Measurements from ENCODE around the gene SLC25A34. TPM values are rescaled to one million over a fixed set of nuclear protein-coding genes. Genes with fewer than 3 reads are reported as not detected.

The SLC25A34 gene
- total RNA-seq, 2 experiments from 2014 or later = 1.9 to 2.8 TPM

- TF ChIP-seq CTCF (IDR thresholded peaks at IDR 0.05) = peak; percentile 79
- peaks cover 6% of the 10 kb centered on the region for H3K4me1 Mint-ChIP-seq (ENCODE audit: low read depth)
- no peaks in the 10 kb centered on the region for H3K27me3 ChIP-seq (ENCODE audit: control insufficient read depth in 1 of 2, insufficient read depth in 2 of 2, low read length in 2 of 2)
- CTCF ChIA-PET = interaction anchor here (0.6 to 1.7 kb wide), 4 partner anchors 44 to 177 kb away, joined by 3 to 8 read pairs (median 4); no protein-coding TSS in a partner anchor
- H3K27me3 Mint-ChIP-seq = no peaks in the 10 kb centered on the region
- no peaks in the 10 kb centered on the region for H3K36me3 ChIP-seq (ENCODE audit: insufficient read depth, low read length)
- H3K9me3 ChIP-seq (ENCODE audit: control insufficient read depth in 1 of 2, insufficient read depth in 1 of 2, low read length in 2 of 2) = no peaks in the 10 kb centered on the region
- ATAC-seq (ENCODE audit: poor library complexity) (peak; percentile 95), DNase-seq (peak; percentile 47 to 77 (median 60))
- POLR2A ChIA-PET = no interaction called here
- intact Hi-C loops (cut with DNase I, micrococcal nuclease) = loop anchor here in 1 of 2 experiments (1.0 to 5.0 kb wide), 2 partner anchors 146 to 419 kb away; no protein-coding TSS in a partner anchor
- H3K36me3 Mint-ChIP-seq (ENCODE audit: low read depth) = no peaks in the 10 kb centered on the region
- no peak overlapping the region for H3K27ac ChIP-seq (ENCODE audit: low read depth in 1 of 2, low read length in 2 of 2)
- peaks cover 6% of the 10 kb centered on the region for H3K4me1 ChIP-seq (ENCODE audit: insufficient read depth, low read length)
- H3K9me3 Mint-ChIP-seq = no peaks in the 10 kb centered on the region
- no peak overlapping the region for H3K4me3 ChIP-seq (ENCODE audit: low read length)
- no peak overlapping the region for H3K27ac Mint-ChIP-seq
- H3K4me3 Mint-ChIP-seq = no peak overlapping the region
Observed at GRCh38 chr1:15740924-15741850, 5.1 kb downstream of the SLC25A34 start.

- Mint-ChIP-seq H3K9me3 (no peaks in the 10 kb centered on the region), H3K36me3 (ENCODE audit: low read depth) (no peaks in the 10 kb centered on the region), H3K4me1 (ENCODE audit: low read depth) (peaks cover 6% of the 10 kb centered on the region), H3K27me3 (no peaks in the 10 kb centered on the region), H3K27ac (no peak within 1 kb of the TSS), H3K4me3 (no peak within 1 kb of the TSS)
- Histone ChIP-seq H3K36me3 (ENCODE audit: insufficient read depth, low read length) (no peaks in the 10 kb centered on the region), H3K9me3 (ENCODE audit: control insufficient read depth in 1 of 2, insufficient read depth in 1 of 2, low read length in 2 of 2) (no peaks in the 10 kb centered on the region), H3K27ac (ENCODE audit: low read depth in 1 of 2, low read length in 2 of 2) (no peak within 1 kb of the TSS), H3K4me3 (ENCODE audit: low read length) (no peak within 1 kb of the TSS), H3K4me1 (ENCODE audit: insufficient read depth, low read length) (peaks cover 6% of the 10 kb centered on the region), H3K27me3 (ENCODE audit: control insufficient read depth in 1 of 2, insufficient read depth in 2 of 2, low read length in 2 of 2) (no peaks in the 10 kb centered on the region)
- intact Hi-C loops (cut with DNase I, micrococcal nuclease) = loop anchor here in 1 of 2 experiments (5.0 kb wide), 1 partner anchor 420 kb away; no protein-coding TSS in a partner anchor
- DNase-seq = peak in 1 of 14 experiments; percentile 36
- no peak for TF ChIP-seq CTCF (IDR thresholded peaks at IDR 0.05)
- ChIA-PET POLR2A (no interaction called here), CTCF (no interaction called here)
- ATAC-seq (ENCODE audit: poor library complexity) = no peak
Observed at GRCh38 chr1:15742339-15742801, 6.3 kb downstream of the SLC25A34 start, which contains the start of gene TMEM82. Gene TMEM82, plus strand, starts transcription at chr1:15742499. Its CDS starts 61 bp downstream, at chr1:15742560.

GRCh38 chr1:15744122-15744679 is 8.1 kb downstream of the SLC25A34 start:
- TF ChIP-seq CTCF (IDR thresholded peaks at IDR 0.05) = no peak
- Mint-ChIP-seq H3K27ac (no peak overlapping the region), H3K4me1 (ENCODE audit: low read depth) (peaks cover 6% of the 10 kb centered on the region), H3K36me3 (ENCODE audit: low read depth) (no peaks in the 10 kb centered on the region), H3K27me3 (no peaks in the 10 kb centered on the region), H3K9me3 (no peaks in the 10 kb centered on the region), H3K4me3 (no peak overlapping the region)
- H3K27me3 ChIP-seq (ENCODE audit: control insufficient read depth in 1 of 2, insufficient read depth in 2 of 2, low read length in 2 of 2) = no peaks in the 10 kb centered on the region
- ATAC-seq (ENCODE audit: poor library complexity) (no peak), DNase-seq (peak in 1 of 14 experiments; percentile 16)
- no peak overlapping the region for H3K27ac ChIP-seq (ENCODE audit: low read depth in 1 of 2, low read length in 2 of 2)
- intact Hi-C loops (cut with DNase I, micrococcal nuclease) = loop anchor here in 1 of 2 experiments (5.0 kb wide), 1 partner anchor 422 kb away; no protein-coding TSS in a partner anchor
- CTCF ChIA-PET = no interaction called here
- no peak overlapping the region for H3K4me3 ChIP-seq (ENCODE audit: low read length)
- H3K4me1 ChIP-seq (ENCODE audit: insufficient read depth, low read length) = peaks cover 6% of the 10 kb centered on the region
- H3K36me3 ChIP-seq (ENCODE audit: insufficient read depth, low read length) = no peaks in the 10 kb centered on the region
- H3K9me3 ChIP-seq (ENCODE audit: control insufficient read depth in 1 of 2, insufficient read depth in 1 of 2, low read length in 2 of 2) = no peaks in the 10 kb centered on the region
- POLR2A ChIA-PET = no interaction called here

All from CD4-positive, alpha-beta T cell (primary cell).